HepG2 (cell line): ENCODE measurements around the gene PCNA. TPM values are rescaled to one million over a fixed set of nuclear protein-coding genes. Genes with fewer than 3 reads are reported as not detected.

Source experiments
- ATAC-seq: fragments of 200-7000 bp; cut with Tn5 transposase; 3 replicates; pipeline ENCODE4 v1.9.1; 2020; ENCODE audit warnings: mild to moderate bottlenecking, moderate library complexity
- BruUV-seq: library from RNA; stranded (reverse); fragments of 400-500 nt; replicated peaks from 2 replicates; lab custom pipeline; 2021; lab: Mats Ljungman, UMichigan
- CTCF ChIA-PET: fragments of 300-600 bp; formaldehyde crosslinking; extraction: SDS; loops from one replicate; lab custom pipeline; 2021; ENCODE audit warnings: low total read pairs, inconsistent platforms, low intra/inter-chr PET ratio; lab: Yijun Ruan, JAX
- POLR2A ChIA-PET: fragments of 350-600 bp; sonication (Branson Sonifier 250); formaldehyde crosslinking; loops from one replicate; lab custom pipeline; 2020; ENCODE audit warnings: antibody characterized with exemption, inconsistent platforms; lab: Yijun Ruan, JAX
- DNase-seq: peaks from one replicate; pipeline ENCODE4 v3.0.0-alpha.2; 2015; ENCODE audit warnings: low spot score
- FAIRE-seq: peaks from 3 replicates; lab custom pipeline; 2011; peaks lifted over from hg19 to GRCh38; lab: Jason Lieb, UNC
- H2AFZ ChIP-seq: one replicate; pipeline ENCODE4 v1.6.1; 2011; ENCODE audit warnings: low read length, inconsistent platforms
- H3K27ac ChIP-seq: fragments of 300-600 bp; 3 replicates; pipeline ENCODE4 v1.8.0; 2011; ENCODE audit warnings: mixed run types, mild to moderate bottlenecking, mixed read lengths, low read length, inconsistent platforms; ENCODE audit not compliant: insufficient read depth; ENCODE audit errors: extremely low read length
- H3K27me3 ChIP-seq, 2 experiments: fragments of 200-600 bp in 1 of 2; 2 replicates in 1 of 2; 3 replicates in 1 of 2; pipeline versions ENCODE4 v1.6.0 to v1.8.0; 2011; ENCODE audit warnings: low read length in 2 of 2, mild to moderate bottlenecking in 2 of 2, moderate library complexity in 2 of 2, inconsistent platforms in 1 of 2; ENCODE audit not compliant: insufficient read depth in 2 of 2, control insufficient read depth in 1 of 2
- H3K36me3 ChIP-seq, 2 experiments: fragments of 200-600 bp in 1 of 2; replicated peaks in 1 of 2; 2 replicates in 1 of 2; 3 replicates in 1 of 2; pipeline versions ENCODE4 v1.5.1 to v1.8.0; 2011; ENCODE audit warnings: low read length in 2 of 2, inconsistent platforms in 1 of 2; ENCODE audit not compliant: insufficient read depth in 2 of 2, control insufficient read depth in 1 of 2
- H3K4me1 ChIP-seq: 2 replicates; pipeline ENCODE4 v1.5.1; 2012; ENCODE audit warnings: low read length, inconsistent platforms; ENCODE audit not compliant: insufficient read depth
- H3K4me2 ChIP-seq: 2 replicates; pipeline ENCODE4 v1.6.0; 2011; ENCODE audit warnings: low read depth, low read length, inconsistent platforms
- H3K4me3 ChIP-seq, 3 experiments: fragments of 200-600 bp in 1 of 3; sonication (generic), shearing (Covaris generic) in 1 of 3; replicated peaks in 1 of 3; 2 replicates each; pipeline ENCODE4 v1.5.1; 2011 to 2016; ENCODE audit warnings: low read length in 3 of 3, inconsistent platforms in 2 of 3, low read depth in 2 of 3, mild to moderate bottlenecking in 2 of 3, control low read depth in 1 of 3, mixed read lengths in 1 of 3; ENCODE audit not compliant: insufficient read depth in 1 of 3
- H3K79me2 ChIP-seq: one replicate; pipeline ENCODE4 v1.6.1; 2011; ENCODE audit warnings: low read length, inconsistent platforms; ENCODE audit not compliant: insufficient read depth
- H3K9ac ChIP-seq: 2 replicates; pipeline ENCODE4 v1.6.0; 2011; ENCODE audit warnings: mild to moderate bottlenecking, low read depth, low read length, inconsistent platforms; ENCODE audit not compliant: insufficient read depth
- H3K9me3 ChIP-seq: 2 replicates; pipeline ENCODE4 v1.5.1; 2012; ENCODE audit warnings: mild to moderate bottlenecking, low read length
- H4K20me1 ChIP-seq: 2 replicates; pipeline ENCODE4 v1.6.0; 2011; ENCODE audit warnings: inconsistent platforms, mild to moderate bottlenecking, low read length, moderate library complexity; ENCODE audit not compliant: insufficient read depth
- CBX2 ChIP-seq, 2 experiments: fragments of 200-600 bp in 1 of 2; sonication (generic); formaldehyde crosslinking in 1 of 2; IDR thresholded peaks; 2 replicates each; pipeline versions ENCODE4 v1.7.0 to v1.8.1; 2018 to 2022; ENCODE audit warnings: low read depth in 2 of 2, low read length in 1 of 2, mild to moderate bottlenecking in 1 of 2, missing genetic modification reagents in 1 of 2
- ETV5 ChIP-seq: IDR thresholded peaks from 2 replicates; pipeline ENCODE4 v1.6.1; 2018; ENCODE audit warnings: missing biosample characterization, missing genetic modification reagents, inconsistent platforms, borderline replicate concordance
- FOXM1 ChIP-seq: sonication (generic); formaldehyde crosslinking; IDR thresholded peaks from 2 replicates; pipeline ENCODE4 v1.5.0; 2020; ENCODE audit warnings: missing genetic modification reagents
- HOXA9 ChIP-seq: sonication (generic); formaldehyde crosslinking; IDR thresholded peaks from 2 replicates; pipeline ENCODE4 v1.8.1; 2022; ENCODE audit warnings: missing genetic modification reagents, mild to moderate bottlenecking, moderate library complexity, borderline replicate concordance
- IRX3 ChIP-seq: sonication (generic); formaldehyde crosslinking; IDR thresholded peaks from 2 replicates; pipeline ENCODE4 v1.8.1; 2023; ENCODE audit warnings: mild to moderate bottlenecking, low read depth, missing genetic modification reagents, borderline replicate concordance
- KMT2B ChIP-seq: IDR thresholded peaks from 2 replicates; pipeline ENCODE4 v1.6.1; 2016; ENCODE audit warnings: missing genetic modification reagents, missing compliant biosample characterization
- RBM22 ChIP-seq: fragments of 200-400 bp; formaldehyde crosslinking; optimal IDR thresholded peaks from 2 replicates; pipeline ENCODE3; 2017; ENCODE audit warnings: mild to moderate bottlenecking, low read length, moderate library complexity
- SMC3 ChIP-seq: IDR thresholded peaks from 2 replicates; pipeline ENCODE4 v1.6.1; 2011; ENCODE audit warnings: low read length, improper control_type of control experiment
- SOX5 ChIP-seq: IDR thresholded peaks from 2 replicates; pipeline ENCODE4 v1.6.1; 2016; ENCODE audit warnings: borderline replicate concordance
- TMF1 ChIP-seq: sonication (generic); formaldehyde crosslinking; IDR thresholded peaks from 2 replicates; pipeline ENCODE4 v1.8.1; 2022; ENCODE audit warnings: low read depth, missing genetic modification reagents
- ZBTB42 ChIP-seq: sonication (generic); formaldehyde crosslinking; IDR thresholded peaks from 2 replicates; pipeline ENCODE4 v1.5.0; 2020; ENCODE audit warnings: mild to moderate bottlenecking, missing genetic modification reagents
- ZFP82 ChIP-seq: sonication (generic); formaldehyde crosslinking; IDR thresholded peaks from 2 replicates; pipeline ENCODE4 v1.5.1; 2020; ENCODE audit warnings: mild to moderate bottlenecking, missing genetic modification reagents, borderline replicate concordance
- ZNF550 ChIP-seq: sonication (generic); formaldehyde crosslinking; IDR thresholded peaks from 2 replicates; pipeline ENCODE4 v1.4.0; 2020; ENCODE audit warnings: mild to moderate bottlenecking, missing genetic modification reagents, borderline replicate concordance
- WGBS: methylation state at CpG from one replicate; pipeline ENCODE4 v1.1.6; 2017; ENCODE audit warnings: low lambda C conversion rate; 5-methylcytosine and 5-hydroxymethylcytosine counted together
- in situ Hi-C: cut with HindIII; loops from 2 replicates; pipeline ENCODE4 v1.10.0; 2017; ENCODE audit warnings: low pct_unique_long_range_greater_than_20kb; ENCODE audit not compliant: extremely low pct_ligation_motif_present
- intact Hi-C: fragments of 100-400 bp; cut with micrococcal nuclease; formaldehyde crosslinking; loops from one replicate; pipeline ENCODE4 v1.10.0; 2022; ENCODE audit not compliant: unreplicated experiment
- polyA plus RNA-seq, 8 experiments: library from polyadenylated mRNA; depleted of rRNA in 3 of 8; stranded (reverse) in 7 of 8; unstranded in 1 of 8; fragments of >200 nt; fragmentation: Illumina TruSeq in 4 of 8; extraction: Trizol in 4 of 8; gene quantifications; 2 replicates each; pipeline versions ENCODE4 v1.2.1 to v1.2.3, GENCODE V29; 2011 to 2016; ENCODE audit warnings: low read depth in 4 of 8, missing spikeins in 1 of 8, mixed read lengths in 1 of 8; ENCODE audit not compliant: insufficient read depth in 1 of 8
- total RNA-seq, 5 experiments: library from RNA; depleted of rRNA; stranded (reverse); fragments of >200 nt; fragmentation: Illumina TruSeq; extraction: Trizol; gene quantifications; 2 replicates each; pipeline ENCODE4 v1.2.3, GENCODE V29; 2016; ENCODE audit warnings: low read depth in 1 of 5
- TF ChIP-seq, protein P1 (sequence below): sonication (generic); formaldehyde crosslinking; IDR thresholded peaks from 2 replicates; pipeline ENCODE4 v1.4.0; 2020; ENCODE audit warnings: mild to moderate bottlenecking, low read depth, missing genetic modification reagents
- TF ChIP-seq, protein P2 (sequence below), 2 experiments: IDR thresholded peaks; 2 replicates each; pipeline ENCODE4 v1.6.1; 2011 to 2012; ENCODE audit warnings: low read length in 2 of 2, borderline replicate concordance in 1 of 2, low read depth in 1 of 2, mild to moderate bottlenecking in 1 of 2, moderate library complexity in 1 of 2
- TF ChIP-seq, protein P3 (sequence below): sonication (generic); formaldehyde crosslinking; conservative IDR thresholded peaks from 2 replicates; pipeline ENCODE4 v1.4.0; 2020; ENCODE audit warnings: missing genetic modification reagents
- TF ChIP-seq, protein P4 (sequence below): sonication (generic); formaldehyde crosslinking; IDR thresholded peaks from 2 replicates; pipeline ENCODE4 v1.4.0; 2020; ENCODE audit warnings: missing genetic modification reagents

The PCNA gene
- total and polyA plus RNA-seq, 2 of the 13 experiments (the other 11 are each of a cell fraction or from before 2014, with no cell fraction given), result 229 to 655 TPM

DNA sequence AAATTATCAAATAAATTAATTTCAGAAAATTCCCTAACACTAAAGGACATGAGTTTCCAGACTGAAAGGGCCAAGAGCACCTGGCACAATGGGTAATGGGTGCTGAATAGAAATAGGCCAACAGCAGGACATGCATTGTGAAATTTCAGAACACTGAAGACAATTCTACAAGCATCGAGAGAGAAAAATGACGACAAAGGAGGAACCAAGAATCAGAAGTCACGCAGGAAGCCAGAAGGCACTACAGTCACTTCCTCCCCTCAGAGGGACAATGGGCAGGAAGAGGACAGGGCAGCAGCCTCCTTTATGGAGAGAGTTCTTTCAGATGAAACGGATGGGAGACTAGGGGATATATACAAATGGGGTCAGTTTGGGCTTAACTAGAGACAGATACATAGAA, 29.6 kb downstream of the PCNA start:
- intact Hi-C loops, result no loop called here
- in situ Hi-C loops, result loop anchor here (10.0 kb wide), 1 partner anchor 485 kb away; no protein-coding TSS in a partner anchor
- FAIRE-seq, result no peak
- Histone ChIP-seq H4K20me1 (no peaks in the 10 kb centered on the region), H3K27ac (no peak overlapping the region), H3K9ac (no peak overlapping the region), H3K9me3 (no peaks in the 10 kb centered on the region), H3K36me3 (0 out of 5 replicates have a peak, but pooled peaks cover 0 to 2% of the 10 kb centered on the region in 2 experiments), H3K27me3 (no peaks in the 10 kb centered on the region), H2AFZ (no peak overlapping the region), H3K4me2 (no peak overlapping the region), H3K4me1 (no peaks in the 10 kb centered on the region), H3K79me2 (no peaks in the 10 kb centered on the region), H3K4me3 (no peak overlapping the region)
- no peak for ATAC-seq
- no peak for DNase-seq
- 95% methylated on average over 4 of the region's 4 CpGs for WGBS
- ChIA-PET POLR2A (no interaction called here), CTCF (no interaction called here)
- no TSS peak for BruUV-seq
- TF ChIP-seq ETV5 (CRISPR knock-in tag) (no peak), FOXM1 (CRISPR knock-in tag) (no peak), IRX3 (CRISPR knock-in tag) (no peak), HOXA9 (CRISPR knock-in tag) (0 out of 2 replicates have a peak, but pooled peaks have one; percentile 59), TMF1 (CRISPR knock-in tag) (no peak), ZBTB42 (CRISPR knock-in tag) (no peak), RBM22 (peak; percentile 37), SOX5 (CRISPR knock-in tag) (no peak), ZFP82 (CRISPR knock-in tag) (no peak), SMC3 (no peak), CBX2 (IDR thresholded peaks at IDR 0.05; ENCODE audit: low read depth, low read length) (no peak), CBX2 (CRISPR knock-in tag; IDR thresholded peaks at IDR 0.05; ENCODE audit: low read depth) (no peak), ZNF550 (CRISPR knock-in tag) (no peak), KMT2B (CRISPR knock-in tag) (no peak)
- TF ChIP-seq, protein P1, sequence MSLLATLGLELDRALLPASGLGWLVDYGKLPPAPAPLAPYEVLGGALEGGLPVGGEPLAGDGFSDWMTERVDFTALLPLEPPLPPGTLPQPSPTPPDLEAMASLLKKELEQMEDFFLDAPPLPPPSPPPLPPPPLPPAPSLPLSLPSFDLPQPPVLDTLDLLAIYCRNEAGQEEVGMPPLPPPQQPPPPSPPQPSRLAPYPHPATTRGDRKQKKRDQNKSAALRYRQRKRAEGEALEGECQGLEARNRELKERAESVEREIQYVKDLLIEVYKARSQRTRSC (CRISPR knock-in tag), result no peak
- TF ChIP-seq, protein P2, sequence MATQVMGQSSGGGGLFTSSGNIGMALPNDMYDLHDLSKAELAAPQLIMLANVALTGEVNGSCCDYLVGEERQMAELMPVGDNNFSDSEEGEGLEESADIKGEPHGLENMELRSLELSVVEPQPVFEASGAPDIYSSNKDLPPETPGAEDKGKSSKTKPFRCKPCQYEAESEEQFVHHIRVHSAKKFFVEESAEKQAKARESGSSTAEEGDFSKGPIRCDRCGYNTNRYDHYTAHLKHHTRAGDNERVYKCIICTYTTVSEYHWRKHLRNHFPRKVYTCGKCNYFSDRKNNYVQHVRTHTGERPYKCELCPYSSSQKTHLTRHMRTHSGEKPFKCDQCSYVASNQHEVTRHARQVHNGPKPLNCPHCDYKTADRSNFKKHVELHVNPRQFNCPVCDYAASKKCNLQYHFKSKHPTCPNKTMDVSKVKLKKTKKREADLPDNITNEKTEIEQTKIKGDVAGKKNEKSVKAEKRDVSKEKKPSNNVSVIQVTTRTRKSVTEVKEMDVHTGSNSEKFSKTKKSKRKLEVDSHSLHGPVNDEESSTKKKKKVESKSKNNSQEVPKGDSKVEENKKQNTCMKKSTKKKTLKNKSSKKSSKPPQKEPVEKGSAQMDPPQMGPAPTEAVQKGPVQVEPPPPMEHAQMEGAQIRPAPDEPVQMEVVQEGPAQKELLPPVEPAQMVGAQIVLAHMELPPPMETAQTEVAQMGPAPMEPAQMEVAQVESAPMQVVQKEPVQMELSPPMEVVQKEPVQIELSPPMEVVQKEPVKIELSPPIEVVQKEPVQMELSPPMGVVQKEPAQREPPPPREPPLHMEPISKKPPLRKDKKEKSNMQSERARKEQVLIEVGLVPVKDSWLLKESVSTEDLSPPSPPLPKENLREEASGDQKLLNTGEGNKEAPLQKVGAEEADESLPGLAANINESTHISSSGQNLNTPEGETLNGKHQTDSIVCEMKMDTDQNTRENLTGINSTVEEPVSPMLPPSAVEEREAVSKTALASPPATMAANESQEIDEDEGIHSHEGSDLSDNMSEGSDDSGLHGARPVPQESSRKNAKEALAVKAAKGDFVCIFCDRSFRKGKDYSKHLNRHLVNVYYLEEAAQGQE (IDR thresholded peaks at IDR 0.05; ENCODE audit: borderline replicate concordance in 1 of 2, low read depth in 1 of 2, low read length in 2 of 2), result no peak
- TF ChIP-seq, protein P3, sequence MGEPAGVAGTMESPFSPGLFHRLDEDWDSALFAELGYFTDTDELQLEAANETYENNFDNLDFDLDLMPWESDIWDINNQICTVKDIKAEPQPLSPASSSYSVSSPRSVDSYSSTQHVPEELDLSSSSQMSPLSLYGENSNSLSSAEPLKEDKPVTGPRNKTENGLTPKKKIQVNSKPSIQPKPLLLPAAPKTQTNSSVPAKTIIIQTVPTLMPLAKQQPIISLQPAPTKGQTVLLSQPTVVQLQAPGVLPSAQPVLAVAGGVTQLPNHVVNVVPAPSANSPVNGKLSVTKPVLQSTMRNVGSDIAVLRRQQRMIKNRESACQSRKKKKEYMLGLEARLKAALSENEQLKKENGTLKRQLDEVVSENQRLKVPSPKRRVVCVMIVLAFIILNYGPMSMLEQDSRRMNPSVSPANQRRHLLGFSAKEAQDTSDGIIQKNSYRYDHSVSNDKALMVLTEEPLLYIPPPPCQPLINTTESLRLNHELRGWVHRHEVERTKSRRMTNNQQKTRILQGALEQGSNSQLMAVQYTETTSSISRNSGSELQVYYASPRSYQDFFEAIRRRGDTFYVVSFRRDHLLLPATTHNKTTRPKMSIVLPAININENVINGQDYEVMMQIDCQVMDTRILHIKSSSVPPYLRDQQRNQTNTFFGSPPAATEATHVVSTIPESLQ (CRISPR knock-in tag), result no peak
- TF ChIP-seq, protein P4, sequence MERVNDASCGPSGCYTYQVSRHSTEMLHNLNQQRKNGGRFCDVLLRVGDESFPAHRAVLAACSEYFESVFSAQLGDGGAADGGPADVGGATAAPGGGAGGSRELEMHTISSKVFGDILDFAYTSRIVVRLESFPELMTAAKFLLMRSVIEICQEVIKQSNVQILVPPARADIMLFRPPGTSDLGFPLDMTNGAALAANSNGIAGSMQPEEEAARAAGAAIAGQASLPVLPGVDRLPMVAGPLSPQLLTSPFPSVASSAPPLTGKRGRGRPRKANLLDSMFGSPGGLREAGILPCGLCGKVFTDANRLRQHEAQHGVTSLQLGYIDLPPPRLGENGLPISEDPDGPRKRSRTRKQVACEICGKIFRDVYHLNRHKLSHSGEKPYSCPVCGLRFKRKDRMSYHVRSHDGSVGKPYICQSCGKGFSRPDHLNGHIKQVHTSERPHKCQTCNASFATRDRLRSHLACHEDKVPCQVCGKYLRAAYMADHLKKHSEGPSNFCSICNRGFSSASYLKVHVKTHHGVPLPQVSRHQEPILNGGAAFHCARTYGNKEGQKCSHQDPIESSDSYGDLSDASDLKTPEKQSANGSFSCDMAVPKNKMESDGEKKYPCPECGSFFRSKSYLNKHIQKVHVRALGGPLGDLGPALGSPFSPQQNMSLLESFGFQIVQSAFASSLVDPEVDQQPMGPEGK, result no peak
